H4 (cell line): Measurements from ENCODE around the gene MINAR1. TPM values are rescaled to one million over a fixed set of nuclear protein-coding genes. Genes with fewer than 3 reads are reported as not detected.

Experiments used
- DNase-seq: peaks from one replicate; pipeline ENCODE4 v3.0.0-alpha.2; 2015; ENCODE audit warnings: low spot score
- total RNA-seq: library from RNA; depleted of rRNA; stranded (reverse); fragments of >200 nt; shearing (Covaris generic); gene quantifications from 2 replicates; pipeline ENCODE4 v1.2.3, GENCODE V29; 2014

Gene MINAR1
- total RNA-seq, 1 experiment from 2014 or later, result 1.3 TPM

DNA sequence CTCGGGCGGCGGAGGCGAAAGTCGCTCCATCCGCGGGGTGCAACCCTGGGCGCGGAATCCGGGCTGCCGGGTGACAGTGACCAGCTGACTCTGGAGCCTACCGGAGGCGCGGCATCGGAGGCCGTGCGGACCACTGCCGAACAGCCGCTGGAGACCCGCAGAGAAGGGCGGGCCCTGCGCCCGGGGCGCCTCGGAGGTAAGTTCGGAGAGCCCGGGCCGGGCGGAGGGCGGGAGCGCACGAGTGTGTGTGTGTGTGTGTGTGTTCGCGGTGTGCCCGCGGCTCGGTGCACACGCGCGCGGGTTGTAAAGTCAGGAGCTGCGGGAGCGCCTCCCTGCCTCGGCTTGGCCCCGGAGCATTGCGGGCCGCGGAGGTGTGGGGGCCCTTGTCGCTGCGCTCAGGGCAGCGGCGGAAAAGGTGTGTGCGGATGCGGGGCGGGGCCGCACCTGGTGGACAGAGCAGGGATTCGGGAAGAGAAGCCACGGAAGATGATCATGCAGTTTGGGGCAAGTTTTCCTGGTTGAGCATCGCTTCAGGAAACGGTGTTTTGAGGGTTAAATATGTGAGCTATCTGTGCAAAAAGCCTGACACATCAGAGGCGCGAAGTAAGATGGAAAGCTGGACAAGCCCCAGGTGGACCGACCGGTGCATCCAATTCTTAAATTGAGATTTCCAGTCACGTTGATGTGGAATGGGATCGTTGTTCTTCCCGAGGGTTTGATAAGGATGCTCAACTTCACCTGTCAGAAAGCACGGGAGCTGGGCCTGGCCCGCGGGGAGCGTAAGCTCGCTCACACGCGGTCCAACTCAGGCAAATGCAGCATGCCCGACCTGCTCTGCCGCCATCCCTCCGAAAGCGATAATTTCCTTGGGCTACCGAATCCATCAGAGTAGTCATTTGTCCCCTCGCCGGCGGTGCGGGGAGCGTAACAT lies 474 bp downstream of the MINAR1 start:
- DNase-seq, result no peak

DNA sequence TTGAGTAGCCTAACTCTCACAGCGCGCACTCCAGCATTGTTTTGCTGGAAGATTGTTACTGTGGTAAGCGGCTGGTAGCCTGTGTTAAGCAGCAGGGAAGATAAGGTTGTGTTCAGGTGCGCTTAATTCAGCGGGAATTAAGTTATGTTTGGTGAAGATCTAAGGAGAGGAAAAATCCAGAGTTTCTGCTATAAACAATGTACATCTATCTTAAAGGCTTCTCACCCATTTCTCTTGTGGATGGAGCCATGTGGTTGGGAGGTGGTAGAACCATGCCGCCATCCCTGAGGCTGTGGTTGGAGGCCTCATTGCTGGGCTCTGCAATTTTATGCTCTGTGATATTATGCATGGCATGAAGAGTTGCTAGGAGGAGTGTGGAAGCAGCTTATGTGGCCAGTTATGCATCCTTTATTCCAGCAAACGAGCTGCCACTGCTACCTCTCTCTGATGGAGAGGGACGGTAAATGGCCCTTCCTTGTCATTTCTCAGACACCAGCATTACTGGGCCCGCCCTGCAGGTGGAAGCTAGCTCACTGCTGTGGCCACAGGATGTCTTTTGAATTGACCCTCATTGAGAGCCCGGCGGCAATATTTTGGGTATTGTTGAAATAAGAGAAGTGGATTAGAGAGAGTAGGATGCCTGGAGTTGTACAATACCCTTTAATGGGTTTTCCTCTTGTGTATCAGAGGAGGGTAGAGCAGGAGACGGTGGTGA lies 1.3 kb downstream of the MINAR1 start:
- no peak for DNase-seq

GRCh38 chr15:79434361-79434760 lies 2.2 kb downstream of the MINAR1 start:
- DNase-seq, result no peak

DNA sequence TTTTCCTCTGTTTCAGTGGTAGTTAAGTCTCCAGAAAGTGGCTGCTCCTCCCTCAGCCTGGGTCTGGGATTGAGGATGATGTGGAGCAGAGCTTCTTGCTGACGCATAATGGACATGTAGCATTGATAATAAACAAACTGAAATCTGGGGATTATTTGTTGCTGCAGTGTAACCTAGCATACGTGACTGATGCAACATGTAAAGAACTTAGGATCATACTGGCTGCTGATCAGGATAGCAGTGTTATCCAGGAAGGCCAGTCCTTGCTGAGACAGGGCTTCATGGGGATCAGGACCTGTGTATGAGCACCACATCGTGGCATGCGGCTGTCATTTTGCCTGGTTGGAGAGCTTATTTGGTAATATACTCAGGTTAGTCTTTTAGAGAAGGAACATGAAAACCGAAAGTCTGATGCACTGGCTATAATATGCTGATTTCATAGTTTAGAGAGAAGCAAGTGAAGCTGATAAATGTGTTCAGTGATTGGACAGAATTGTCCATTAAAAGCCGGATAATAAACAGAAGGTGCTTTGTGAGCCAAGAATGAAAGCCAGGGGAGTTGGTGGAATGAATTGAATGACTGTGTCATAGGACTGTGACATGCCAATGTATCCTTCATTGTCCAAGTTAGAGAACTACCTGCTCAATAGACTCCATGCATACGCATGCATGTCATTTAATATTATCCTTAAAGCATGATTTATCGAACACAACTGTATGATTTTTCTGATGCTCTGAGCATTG lies 4.1 kb downstream of the MINAR1 start:
- DNase-seq, result no peak

DNA sequence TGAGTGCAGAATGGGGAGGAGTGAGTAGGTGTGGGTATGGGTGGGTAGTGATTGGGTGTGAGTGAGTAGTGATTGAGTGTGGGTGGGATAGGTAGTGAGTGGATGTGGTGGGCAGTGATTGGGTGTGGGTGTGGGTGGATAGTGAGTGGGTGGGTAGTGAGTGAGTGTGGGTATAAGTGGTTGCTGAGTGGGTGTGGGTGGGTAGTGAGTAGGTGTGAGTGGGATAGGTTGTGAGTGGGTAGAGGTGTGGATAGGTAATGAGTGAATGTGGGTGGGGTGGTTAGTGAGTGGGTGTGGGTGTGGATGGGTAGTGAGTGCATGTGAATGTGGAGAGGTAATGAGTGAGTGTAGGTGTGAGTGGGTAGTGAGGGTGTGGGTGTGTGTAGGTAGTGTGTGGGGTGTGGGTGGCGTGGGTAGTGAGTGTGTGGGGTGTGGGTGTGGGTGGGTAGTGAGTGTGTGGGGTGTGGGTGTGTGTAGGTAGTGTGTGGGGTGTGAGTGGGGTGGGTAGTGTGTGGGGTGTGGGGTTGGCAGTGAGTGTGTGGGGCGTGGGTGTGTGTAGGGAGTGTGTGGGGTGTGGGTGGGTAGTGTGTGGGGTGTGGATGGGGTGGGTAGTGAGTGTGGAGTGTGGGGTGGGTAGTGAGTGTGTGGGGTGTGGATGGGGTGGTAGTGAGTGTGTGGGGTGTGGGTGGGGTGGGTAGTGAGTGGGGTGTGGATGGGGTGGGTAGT lies 5.3 kb downstream of the MINAR1 start:
- no peak for DNase-seq

GRCh38 chr15:79439236-79439635 lies 7.1 kb downstream of the MINAR1 start:
- DNase-seq, result no peak

DNA sequence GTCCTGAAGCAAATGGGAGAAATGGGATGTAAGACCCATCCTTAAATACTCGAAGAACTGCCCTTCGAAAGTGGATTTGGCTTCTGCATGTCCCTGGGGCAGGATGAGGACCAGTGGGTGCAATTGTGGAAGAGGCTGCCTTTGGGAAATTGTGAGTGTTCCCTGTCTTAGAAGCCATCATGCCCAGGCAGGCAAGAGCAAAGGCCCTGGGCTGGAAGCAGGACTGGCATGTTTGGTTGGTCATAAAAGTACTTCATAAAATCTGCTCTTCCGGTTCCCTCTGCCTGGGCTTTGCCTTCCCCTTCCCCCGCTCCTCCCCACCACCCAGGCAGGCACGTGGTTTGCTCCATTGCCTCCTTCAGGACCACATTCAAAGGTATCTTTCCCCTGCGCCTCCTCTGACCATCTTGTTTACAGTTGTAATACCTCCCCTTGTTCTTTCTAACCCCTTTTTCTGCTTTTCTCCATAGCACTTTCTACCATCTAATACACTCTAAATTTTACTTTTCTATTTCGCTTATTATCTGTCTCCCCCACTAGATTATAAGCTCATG lies 8.3 kb downstream of the MINAR1 start:
- no peak for DNase-seq

DNA sequence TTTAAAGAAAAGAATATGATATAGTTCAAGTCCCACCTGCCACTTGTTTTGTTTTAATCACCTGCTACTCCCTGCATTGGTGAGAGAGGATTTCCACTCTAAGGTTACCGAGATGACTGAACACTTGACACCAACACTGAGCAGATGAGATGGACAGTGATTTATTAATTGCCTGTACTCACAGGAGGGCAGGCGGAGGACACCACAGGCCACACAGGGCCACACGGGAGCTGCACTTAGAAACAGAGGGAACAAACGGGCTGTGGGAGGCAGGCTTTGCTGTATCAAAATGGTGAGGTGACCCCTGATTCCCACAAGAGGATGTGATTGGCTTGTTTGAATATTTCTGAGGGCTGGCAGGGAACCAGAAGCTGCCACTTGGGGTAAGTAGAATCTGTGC lies 10.8 kb downstream of the MINAR1 start:
- DNase-seq, result no peak

DNA sequence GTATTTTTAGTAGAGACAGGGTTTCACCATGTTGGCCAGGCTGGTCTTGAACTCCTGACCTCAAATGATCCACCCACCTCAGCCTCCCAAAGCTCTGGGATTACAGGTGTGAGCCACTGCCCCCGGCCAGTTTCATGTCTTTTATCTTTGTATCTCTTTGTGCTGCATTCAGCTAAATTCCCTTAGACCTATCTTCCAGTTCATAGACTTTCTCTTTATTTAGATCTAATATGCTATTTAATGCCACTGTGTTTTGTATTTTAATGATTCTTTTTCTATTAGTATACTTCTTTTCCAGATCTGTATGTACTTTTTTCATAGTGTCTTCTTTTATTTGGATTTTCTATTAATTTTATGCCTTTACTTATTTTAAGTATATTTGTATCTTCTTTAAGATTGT lies 14.9 kb downstream of the MINAR1 start:
- no peak for DNase-seq

GRCh38 chr15:79450648-79451047 lies 18.5 kb downstream of the MINAR1 start:
- no peak for DNase-seq

DNA sequence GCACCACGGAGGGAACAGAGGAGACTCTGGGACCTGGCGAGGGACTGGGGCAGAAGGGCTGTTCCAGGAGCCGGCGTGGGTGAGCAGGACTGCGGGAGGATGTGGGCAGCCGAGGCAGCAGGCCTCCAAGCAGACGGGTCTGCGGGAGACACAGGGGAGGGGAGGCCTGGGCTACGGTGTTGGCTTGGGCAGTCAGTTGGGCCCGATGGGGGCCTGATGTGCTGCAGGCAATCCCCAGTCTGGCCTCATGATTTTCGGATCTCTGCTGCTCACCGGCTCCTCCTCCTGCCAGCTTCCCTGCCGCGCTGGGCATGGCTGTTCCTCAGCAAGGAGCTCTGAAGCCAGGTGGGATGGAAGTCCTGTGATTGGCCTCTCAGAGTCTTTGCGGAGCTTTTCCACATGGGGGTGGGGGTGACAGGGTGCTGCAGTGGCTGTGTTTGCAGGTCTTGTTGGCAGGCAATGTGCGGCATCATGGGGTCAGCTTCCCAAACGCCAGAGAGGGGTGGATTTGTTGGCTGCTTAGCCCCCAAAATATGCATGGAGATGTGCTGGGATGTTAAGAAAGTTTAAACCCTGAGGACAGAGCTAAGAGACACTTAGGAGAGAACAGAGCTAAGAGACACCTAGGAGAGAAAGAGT lies 19.3 kb downstream of the MINAR1 start:
- DNase-seq, result no peak

DNA sequence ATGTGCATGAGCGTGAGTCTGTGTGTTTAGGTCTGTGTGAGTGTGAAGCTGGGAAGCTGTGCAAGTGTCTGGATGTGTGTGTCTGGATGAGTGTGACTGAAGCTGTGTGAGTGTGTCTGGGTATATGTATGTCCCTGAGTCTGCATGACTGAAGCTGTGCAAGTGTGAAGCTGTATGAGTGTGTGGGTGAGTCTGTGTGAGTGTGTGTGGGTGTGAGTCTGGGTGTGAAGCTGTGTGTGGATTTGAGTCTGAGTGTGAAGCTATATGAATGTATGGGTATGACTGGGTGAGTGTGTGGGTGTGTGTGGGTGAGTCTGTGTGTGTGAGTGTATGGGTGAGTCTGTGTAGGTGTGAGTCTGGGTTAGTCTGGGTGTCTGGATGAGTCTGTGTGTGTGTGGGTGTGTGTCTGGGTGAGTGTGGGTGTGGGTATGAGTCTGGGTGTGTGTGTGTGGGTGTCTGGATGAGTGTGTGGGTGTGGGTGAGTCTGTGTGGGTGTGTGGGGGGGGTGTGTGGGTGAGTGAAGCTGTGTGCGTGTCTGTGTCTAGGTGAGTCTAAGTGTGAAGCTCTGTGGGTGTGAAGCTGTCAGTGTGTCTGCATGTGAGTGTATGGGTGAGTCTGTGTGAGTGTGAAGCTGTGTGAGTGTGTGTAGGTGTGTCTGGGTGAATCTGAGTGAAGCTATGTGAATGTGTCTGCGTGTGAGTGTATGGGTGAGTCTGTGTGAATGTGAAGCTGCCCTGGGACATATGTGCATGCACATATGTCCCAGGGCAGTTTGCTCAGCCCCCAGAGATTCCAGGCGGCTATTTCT lies 20.3 kb downstream of the MINAR1 start:
- no peak for DNase-seq

GRCh38 chr15:79453446-79453845 lies 21.3 kb downstream of the MINAR1 start:
- DNase-seq, result no peak

DNA sequence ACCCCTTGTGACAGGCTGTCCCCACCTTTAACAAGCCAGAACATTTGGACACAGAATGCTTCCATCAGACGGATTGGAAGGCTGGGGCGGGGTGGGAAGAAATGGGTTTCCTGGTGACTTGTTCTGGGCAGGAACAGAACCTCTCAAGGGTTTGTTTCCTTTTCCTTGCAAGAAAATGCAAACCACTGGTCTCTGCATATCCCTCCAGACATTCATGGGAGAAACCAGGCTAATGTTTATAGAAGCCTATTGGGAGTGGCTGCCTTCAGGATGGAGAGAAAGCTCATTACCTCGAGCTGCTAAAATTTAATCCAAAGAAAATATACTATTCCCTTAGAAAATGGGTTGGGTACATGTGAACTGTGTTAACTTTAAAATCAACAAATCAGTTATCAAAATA lies 21.9 kb downstream of the MINAR1 start:
- no peak for DNase-seq

GRCh38 chr15:79455361-79455760 lies 23.2 kb downstream of the MINAR1 start:
- DNase-seq, result no peak

GRCh38 chr15:79455943-79456342 lies 23.8 kb downstream of the MINAR1 start:
- DNase-seq, result no peak

DNA sequence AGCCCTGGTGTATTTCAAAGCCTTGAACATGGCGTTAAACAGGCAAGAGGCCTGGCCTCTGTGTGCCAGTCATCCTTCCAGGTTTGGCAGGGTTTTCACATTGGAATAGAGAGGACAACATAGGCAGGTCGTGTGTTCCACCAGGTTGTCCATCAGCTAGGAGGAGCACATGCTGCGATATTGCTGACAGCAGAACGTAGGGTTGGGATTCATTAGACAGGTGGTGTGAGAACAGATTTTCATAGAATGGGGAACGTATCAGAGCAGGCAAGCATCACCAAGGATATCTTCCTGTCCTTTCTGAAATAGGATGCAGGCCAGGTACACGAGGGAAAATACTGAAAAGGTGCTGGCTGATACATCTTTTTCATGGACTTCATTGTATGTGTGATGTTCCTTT lies 26.4 kb downstream of the MINAR1 start:
- no peak for DNase-seq

- DNase-seq, result no peak
These were observed 27.5 kb downstream of the MINAR1 start for GRCh38 chr15:79459666-79460065.

- no peak for DNase-seq
These were observed 31.1 kb downstream of the MINAR1 start for GRCh38 chr15:79463043-79463780.
